Testis (tissue), 2 donors: ENCODE data around the gene MAMDC2.

Experiments
- POLR2A ChIP-seq: fragments of 450-650 bp; IDR thresholded peaks from one replicate; pipeline ENCODE4 v1.6.1; 2017; ENCODE audit warnings: antibody characterized with exemption, mild to moderate bottlenecking, moderate library complexity
- TF ChIP-seq, protein P1 (sequence below), 3 experiments: fragments of 450-650 bp in 2 of 3; fragments of 200-600 bp in 1 of 3; sonication (generic) in 1 of 3; IDR thresholded peaks; one replicate each; pipeline ENCODE4 v1.5.1; 2016 to 2019; ENCODE audit warnings: antibody characterized with exemption in 3 of 3, mild to moderate bottlenecking in 2 of 3, moderate library complexity in 1 of 3

DNA sequence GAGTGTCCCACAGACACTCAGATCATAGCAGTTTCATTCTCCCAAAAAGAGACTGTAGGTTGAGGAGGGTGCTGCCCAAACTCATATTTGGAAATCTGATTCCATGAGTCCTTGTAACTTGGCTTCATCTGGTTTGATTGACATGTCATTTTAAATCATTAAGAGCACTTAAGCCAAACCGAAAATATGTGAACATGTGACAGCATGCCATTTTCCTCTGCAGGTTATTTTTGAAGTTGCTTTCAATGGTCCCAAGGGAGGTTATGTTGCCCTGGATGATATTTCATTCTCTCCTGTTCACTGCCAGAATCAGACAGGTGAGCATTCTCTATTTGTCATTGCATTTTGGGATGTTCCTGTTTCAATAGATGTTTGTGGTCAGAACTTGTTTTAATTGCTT lies 87.6 kb downstream of the MAMDC2 start:
- TF ChIP-seq POLR2A = no peak
- TF ChIP-seq, protein P1, sequence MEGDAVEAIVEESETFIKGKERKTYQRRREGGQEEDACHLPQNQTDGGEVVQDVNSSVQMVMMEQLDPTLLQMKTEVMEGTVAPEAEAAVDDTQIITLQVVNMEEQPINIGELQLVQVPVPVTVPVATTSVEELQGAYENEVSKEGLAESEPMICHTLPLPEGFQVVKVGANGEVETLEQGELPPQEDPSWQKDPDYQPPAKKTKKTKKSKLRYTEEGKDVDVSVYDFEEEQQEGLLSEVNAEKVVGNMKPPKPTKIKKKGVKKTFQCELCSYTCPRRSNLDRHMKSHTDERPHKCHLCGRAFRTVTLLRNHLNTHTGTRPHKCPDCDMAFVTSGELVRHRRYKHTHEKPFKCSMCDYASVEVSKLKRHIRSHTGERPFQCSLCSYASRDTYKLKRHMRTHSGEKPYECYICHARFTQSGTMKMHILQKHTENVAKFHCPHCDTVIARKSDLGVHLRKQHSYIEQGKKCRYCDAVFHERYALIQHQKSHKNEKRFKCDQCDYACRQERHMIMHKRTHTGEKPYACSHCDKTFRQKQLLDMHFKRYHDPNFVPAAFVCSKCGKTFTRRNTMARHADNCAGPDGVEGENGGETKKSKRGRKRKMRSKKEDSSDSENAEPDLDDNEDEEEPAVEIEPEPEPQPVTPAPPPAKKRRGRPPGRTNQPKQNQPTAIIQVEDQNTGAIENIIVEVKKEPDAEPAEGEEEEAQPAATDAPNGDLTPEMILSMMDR (IDR thresholded peaks at IDR 0.05) = no peak
